Measurements from ENCODE around the gene USP16. TPM values are rescaled to one million over a fixed set of nuclear protein-coding genes. Genes with fewer than 3 reads are reported as not detected.

USP16 gene
- total RNA-seq, 1 experiment from 2014 or later: 30.6 TPM

DNA sequence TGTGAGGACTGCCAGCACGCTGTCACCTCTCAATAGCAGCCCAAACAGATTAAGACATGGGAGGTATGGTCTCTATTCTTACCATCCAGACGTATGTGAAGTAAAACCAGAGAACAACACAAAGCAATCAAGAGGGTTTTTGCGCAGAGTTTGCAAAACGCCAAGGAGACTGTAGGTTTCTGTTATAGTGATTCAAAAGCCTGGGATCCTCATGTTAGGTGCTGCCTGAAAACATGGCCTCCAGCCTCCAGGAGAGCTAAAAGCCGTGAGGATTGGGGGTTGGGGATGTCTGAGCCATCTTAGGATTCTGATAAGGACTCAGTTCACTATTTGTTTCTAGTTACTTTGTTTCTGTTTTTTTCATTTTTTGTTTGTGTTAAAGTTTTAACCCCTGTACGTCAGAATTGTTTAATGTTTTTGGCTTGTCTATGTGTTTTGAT is 53.2 kb downstream of the USP16 start:
- no peak overlapping the region for H3K9ac ChIP-seq (ENCODE audit: extremely low read depth, insufficient read length, low read length)
- no peaks in the 10 kb centered on the region for H4K20me1 ChIP-seq (ENCODE audit: control insufficient read depth, insufficient read depth, insufficient read length)
- no peak overlapping the region for H2BK120ac ChIP-seq (ENCODE audit: low read depth, low read length, poor library complexity, severe bottlenecking)
- WGBS (ENCODE audit: extremely low coverage, insufficient read length, low lambda C conversion rate): no CpG with 5 or more reads among the region's 6 CpGs
- no peak overlapping the region for H4K91ac ChIP-seq (ENCODE audit: insufficient read length, low read depth, low read length)
- no peak overlapping the region for H2BK15ac ChIP-seq (ENCODE audit: low read depth, low read length)
- no peak overlapping the region for H2BK5ac ChIP-seq (ENCODE audit: insufficient read length, low read length)
- Mint-ChIP-seq H3K27me3 (ENCODE audit: low read depth) (peaks cover 4% of the 10 kb centered on the region; the same call in 1 of the 2 replicates), H3K9me3 (no peaks in the 10 kb centered on the region; a peak in 2 of 5 replicates), H3K4me1 (peaks cover 1 to 5% of the 10 kb centered on the region in 2 experiments), H3K27ac (no peak overlapping the region), H3K36me3 (ENCODE audit: insufficient read depth in 1 of 3, low read depth in 3 of 3) (peaks cover 5 to 8% (median 7%) of the 10 kb centered on the region in 3 experiments; a peak in 6 of 7 replicates), H3K4me3 (no peak overlapping the region)
- no peak overlapping the region for H3K18ac ChIP-seq (ENCODE audit: insufficient read length, low read depth, low read length)
- no peak for DNase-seq
- peaks cover 7% of the 10 kb centered on the region; the same call in 1 of the 2 replicates for H3K79me2 ChIP-seq (ENCODE audit: insufficient read depth, low read length)
- no peak overlapping the region for H2AK5ac ChIP-seq (ENCODE audit: insufficient read length, low read length)
- no peak overlapping the region for H3K4ac ChIP-seq (ENCODE audit: low read depth, low read length)
- H4K8ac ChIP-seq (replicated peaks; ENCODE audit: insufficient read length, low read depth, low read length): no peak overlapping the region
- no peaks in the 10 kb centered on the region for H3K9me3 ChIP-seq (ENCODE audit: control insufficient read depth, low read depth, low read length)
- no peak overlapping the region for H3K23ac ChIP-seq (ENCODE audit: insufficient read length, low read depth, low read length)
- no peaks in the 10 kb centered on the region for H3K4me1 ChIP-seq (ENCODE audit: insufficient read depth, low read length)
- H3K56ac ChIP-seq (ENCODE audit: insufficient read length, low read depth, low read length): no peak overlapping the region
- no peak overlapping the region for H2BK12ac ChIP-seq (ENCODE audit: insufficient read length, low read depth, low read length)
- no peaks in the 10 kb centered on the region for H3K79me1 ChIP-seq (ENCODE audit: insufficient read depth, low read depth, low read length, poor library complexity, severe bottlenecking)
- H3K14ac ChIP-seq (ENCODE audit: insufficient read depth, low read length): no peak overlapping the region
- H4K5ac ChIP-seq (ENCODE audit: insufficient read length, low read depth, low read length): no peak overlapping the region
- H2BK20ac ChIP-seq (ENCODE audit: low read depth, low read length, poor library complexity, severe bottlenecking): no peak overlapping the region
- H3K27ac ChIP-seq (ENCODE audit: insufficient read length, low read depth, low read length): no peak overlapping the region
- TF ChIP-seq, protein P1, sequence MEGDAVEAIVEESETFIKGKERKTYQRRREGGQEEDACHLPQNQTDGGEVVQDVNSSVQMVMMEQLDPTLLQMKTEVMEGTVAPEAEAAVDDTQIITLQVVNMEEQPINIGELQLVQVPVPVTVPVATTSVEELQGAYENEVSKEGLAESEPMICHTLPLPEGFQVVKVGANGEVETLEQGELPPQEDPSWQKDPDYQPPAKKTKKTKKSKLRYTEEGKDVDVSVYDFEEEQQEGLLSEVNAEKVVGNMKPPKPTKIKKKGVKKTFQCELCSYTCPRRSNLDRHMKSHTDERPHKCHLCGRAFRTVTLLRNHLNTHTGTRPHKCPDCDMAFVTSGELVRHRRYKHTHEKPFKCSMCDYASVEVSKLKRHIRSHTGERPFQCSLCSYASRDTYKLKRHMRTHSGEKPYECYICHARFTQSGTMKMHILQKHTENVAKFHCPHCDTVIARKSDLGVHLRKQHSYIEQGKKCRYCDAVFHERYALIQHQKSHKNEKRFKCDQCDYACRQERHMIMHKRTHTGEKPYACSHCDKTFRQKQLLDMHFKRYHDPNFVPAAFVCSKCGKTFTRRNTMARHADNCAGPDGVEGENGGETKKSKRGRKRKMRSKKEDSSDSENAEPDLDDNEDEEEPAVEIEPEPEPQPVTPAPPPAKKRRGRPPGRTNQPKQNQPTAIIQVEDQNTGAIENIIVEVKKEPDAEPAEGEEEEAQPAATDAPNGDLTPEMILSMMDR (conservative IDR thresholded peaks at IDR 0.05): no peak
- no peak overlapping the region for H3T11ph ChIP-seq (ENCODE audit: low read length)
- H3K23me2 ChIP-seq (ENCODE audit: insufficient read length, low read depth, low read length, poor library complexity, severe bottlenecking): no peaks in the 10 kb centered on the region
- peak overlapping the region; percentile 1 for H2AFZ ChIP-seq (ENCODE audit: low read length)
- no peak overlapping the region for H3K4me2 ChIP-seq (ENCODE audit: insufficient read depth, insufficient read length, low read length)
- no peaks in the 10 kb centered on the region for H3K27me3 ChIP-seq (ENCODE audit: insufficient read depth, low read length)
